IPS DF 6.9 (cell line): ENCODE data around the gene MAST4.
A peak's percentile ranks its signal among the peaks of the same experiment; 100 is the strongest.

ENCODE experiments used
- DNase-seq: peaks from one replicate; pipeline ENCODE4 v3.0.0-alpha.2; 2013; ENCODE audit warnings: low read depth, low spot score
- H3K27ac ChIP-seq: one replicate; pipeline ENCODE4 v1.5.1; 2013; ENCODE audit warnings: low read length, control low read depth
- H3K27me3 ChIP-seq: 2 replicates; pipeline ENCODE4 v1.6.1; 2013; ENCODE audit warnings: mild to moderate bottlenecking, low read length; ENCODE audit not compliant: control insufficient read depth, insufficient read depth
- H3K36me3 ChIP-seq: 2 replicates; pipeline ENCODE4 v1.6.1; 2013; ENCODE audit warnings: low read length; ENCODE audit not compliant: control insufficient read depth, insufficient read depth
- H3K4me1 ChIP-seq: 2 replicates; pipeline ENCODE4 v1.6.1; 2013; ENCODE audit warnings: low read length; ENCODE audit not compliant: control insufficient read depth, insufficient read depth
- H3K4me3 ChIP-seq: 2 replicates; pipeline ENCODE4 v1.5.1; 2013; ENCODE audit warnings: mild to moderate bottlenecking, low read length
- H3K9me3 ChIP-seq: 2 replicates; pipeline ENCODE4 v1.6.1; 2013; ENCODE audit warnings: low read length, inconsistent platforms; ENCODE audit not compliant: control insufficient read depth, insufficient read depth
- WGBS: extraction: QIAGEN DNeasy Blood & Tissue Kit; methylation state at CpG from one replicate; pipeline ENCODE4 v1.1.7; 2013; ENCODE audit warnings: mixed read lengths, missing lambda C conversion rate; ENCODE audit not compliant: insufficient read length, insufficient coverage; 5-methylcytosine and 5-hydroxymethylcytosine counted together

The MAST4 gene

GRCh38 chr5:67004730-67005350, 408.6 kb downstream of the MAST4 start:
- Histone ChIP-seq H3K27ac (no peak overlapping the region), H3K4me3 (peak overlapping the region; percentile 57; the same call in 1 of the 2 replicates), H3K27me3 (no peaks in the 10 kb centered on the region), H3K4me1 (no peaks in the 10 kb centered on the region), H3K36me3 (no peaks in the 10 kb centered on the region), H3K9me3 (no peaks in the 10 kb centered on the region)
- no CpG with 5 or more reads among the region's 11 CpGs for WGBS
- DNase-seq = no peak

GRCh38 chr5:67005737-67006499, 409.7 kb downstream of the MAST4 start:
- Histone ChIP-seq H3K4me1 (no peaks in the 10 kb centered on the region), H3K4me3 (no peak overlapping the region), H3K9me3 (no peaks in the 10 kb centered on the region), H3K27ac (no peak overlapping the region), H3K36me3 (no peaks in the 10 kb centered on the region), H3K27me3 (no peaks in the 10 kb centered on the region)
- no CpG with 5 or more reads among the region's 3 CpGs for WGBS
- DNase-seq = no peak

- no peak overlapping the region for H3K4me3 ChIP-seq
- WGBS = no CpG with 5 or more reads among the region's 3 CpGs
- H3K9me3 ChIP-seq = no peaks in the 10 kb centered on the region
- no peak for DNase-seq
- H3K27me3 ChIP-seq = no peaks in the 10 kb centered on the region
- no peak overlapping the region for H3K27ac ChIP-seq
- H3K4me1 ChIP-seq = peaks cover 2% of the 10 kb centered on the region; the same call in 1 of the 2 replicates
- H3K36me3 ChIP-seq = no peaks in the 10 kb centered on the region
Observed at GRCh38 chr5:67006500-67006848, 410.3 kb downstream of the MAST4 start.

- no peak for DNase-seq
- H3K27ac ChIP-seq = no peak overlapping the region
- peaks cover 3% of the 10 kb centered on the region; the same call in 1 of the 2 replicates for H3K4me1 ChIP-seq
- no peaks in the 10 kb centered on the region for H3K36me3 ChIP-seq
- WGBS = no CpG with 5 or more reads among the region's 1 CpG
- no peak overlapping the region for H3K4me3 ChIP-seq
- H3K9me3 ChIP-seq = no peaks in the 10 kb centered on the region
- H3K27me3 ChIP-seq = no peaks in the 10 kb centered on the region
Observed at GRCh38 chr5:67009028-67009427, 412.8 kb downstream of the MAST4 start.

- H3K27me3 ChIP-seq = no peaks in the 10 kb centered on the region
- peaks cover 3% of the 10 kb centered on the region; the same call in 1 of the 2 replicates for H3K4me1 ChIP-seq
- no peak overlapping the region for H3K4me3 ChIP-seq
- H3K9me3 ChIP-seq = no peaks in the 10 kb centered on the region
- no CpG with 5 or more reads among the region's 8 CpGs for WGBS
- no peak overlapping the region for H3K27ac ChIP-seq
- H3K36me3 ChIP-seq = no peaks in the 10 kb centered on the region
- DNase-seq = no peak
Observed at GRCh38 chr5:67010684-67011409, 414.7 kb downstream of the MAST4 start.

GRCh38 chr5:67011422-67011821, 415.2 kb downstream of the MAST4 start:
- peaks cover 3% of the 10 kb centered on the region; the same call in 1 of the 2 replicates for H3K4me1 ChIP-seq
- H3K27me3 ChIP-seq = no peaks in the 10 kb centered on the region
- WGBS = no CpG with 5 or more reads among the region's 5 CpGs
- H3K36me3 ChIP-seq = no peaks in the 10 kb centered on the region
- H3K4me3 ChIP-seq = no peak overlapping the region
- H3K27ac ChIP-seq = no peak overlapping the region
- DNase-seq = no peak
- H3K9me3 ChIP-seq = no peaks in the 10 kb centered on the region

GRCh38 chr5:67012171-67012570, 416.0 kb downstream of the MAST4 start:
- WGBS = no CpG with 5 or more reads among the region's 2 CpGs
- Histone ChIP-seq H3K36me3 (no peaks in the 10 kb centered on the region), H3K27me3 (no peaks in the 10 kb centered on the region), H3K9me3 (no peaks in the 10 kb centered on the region), H3K27ac (no peak overlapping the region), H3K4me1 (peaks cover 3% of the 10 kb centered on the region; the same call in 1 of the 2 replicates), H3K4me3 (no peak overlapping the region)
- no peak for DNase-seq

- no peaks in the 10 kb centered on the region for H3K27me3 ChIP-seq
- no peak overlapping the region for H3K4me3 ChIP-seq
- no peak overlapping the region for H3K27ac ChIP-seq
- no peaks in the 10 kb centered on the region for H3K9me3 ChIP-seq
- no peaks in the 10 kb centered on the region for H3K36me3 ChIP-seq
- no peak for DNase-seq
- WGBS = no CpG with 5 or more reads among the region's 1 CpG
- peaks cover 3% of the 10 kb centered on the region; the same call in 1 of the 2 replicates for H3K4me1 ChIP-seq
Observed at GRCh38 chr5:67013719-67014118, 417.5 kb downstream of the MAST4 start.

GRCh38 chr5:67014191-67014590, 418.0 kb downstream of the MAST4 start:
- no peak overlapping the region for H3K27ac ChIP-seq
- peaks cover 3% of the 10 kb centered on the region; the same call in 1 of the 2 replicates for H3K4me1 ChIP-seq
- no peaks in the 10 kb centered on the region for H3K9me3 ChIP-seq
- no peaks in the 10 kb centered on the region for H3K36me3 ChIP-seq
- H3K4me3 ChIP-seq = no peak overlapping the region
- DNase-seq = no peak
- no peaks in the 10 kb centered on the region for H3K27me3 ChIP-seq
- no CpG with 5 or more reads among the region's 5 CpGs for WGBS

- Histone ChIP-seq H3K4me3 (no peak overlapping the region), H3K4me1 (peaks cover 3% of the 10 kb centered on the region; the same call in 1 of the 2 replicates), H3K9me3 (no peaks in the 10 kb centered on the region), H3K27me3 (no peaks in the 10 kb centered on the region), H3K36me3 (no peaks in the 10 kb centered on the region), H3K27ac (no peak overlapping the region)
- WGBS = no CpG with 5 or more reads among the region's 3 CpGs
- no peak for DNase-seq
Observed at GRCh38 chr5:67014957-67015400, 418.8 kb downstream of the MAST4 start.
